GM18507 (cell line): ENCODE results near the gene CYFIP1.

Source experiments
- DNase-seq: peaks from one replicate; pipeline ENCODE4 v3.0.0; 2011; ENCODE audit warnings: low read depth; ENCODE audit not compliant: insufficient read length; ENCODE audit errors: extremely low spot score
- FAIRE-seq: peaks from 2 replicates; lab custom pipeline; 2011; peaks lifted over from hg19 to GRCh38; lab: Jason Lieb, UNC

CYFIP1 gene

DNA sequence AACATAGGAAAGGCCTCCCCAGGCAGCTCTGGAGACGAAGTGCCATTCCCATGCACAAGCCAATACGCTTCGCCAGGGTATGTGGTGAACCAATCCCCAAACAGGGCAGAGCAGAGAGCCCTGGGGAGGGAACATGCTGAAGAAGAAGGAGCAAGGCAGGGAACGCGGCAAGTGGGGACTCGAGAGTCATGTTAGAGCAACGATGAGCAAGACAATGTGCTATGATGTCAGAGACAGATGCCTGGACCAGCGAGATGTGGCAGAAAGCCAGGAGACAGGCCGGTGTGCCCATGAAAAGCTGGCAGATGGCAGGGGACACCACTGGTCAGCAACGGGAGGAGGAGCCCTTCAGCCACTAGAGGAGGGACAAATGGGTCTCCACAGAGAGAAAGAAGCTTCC, 102.1 kb downstream of the CYFIP1 start:
- DNase-seq (no peak), FAIRE-seq (no peak)

DNA sequence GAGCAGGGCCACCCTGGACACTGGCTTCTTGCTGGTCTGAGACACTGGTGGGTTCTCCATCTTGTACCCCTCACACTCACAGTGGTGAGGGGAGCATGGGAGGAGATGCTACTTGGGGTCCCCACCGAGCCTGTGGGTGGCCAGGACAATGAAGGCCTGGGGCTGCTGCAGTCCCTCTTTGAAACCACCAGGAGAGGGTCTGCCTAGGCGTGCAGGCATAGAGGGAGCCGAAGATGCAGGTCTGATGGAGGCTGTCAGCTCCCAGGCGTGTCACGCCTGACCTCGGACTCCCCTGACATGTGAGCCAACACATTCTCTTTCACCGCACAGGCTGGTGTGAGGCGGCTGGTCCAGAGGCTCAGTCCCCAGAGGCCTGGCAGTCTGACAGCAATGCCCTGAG, 102.6 kb downstream of the CYFIP1 start:
- DNase-seq, result no peak
- FAIRE-seq, result no peak

DNA sequence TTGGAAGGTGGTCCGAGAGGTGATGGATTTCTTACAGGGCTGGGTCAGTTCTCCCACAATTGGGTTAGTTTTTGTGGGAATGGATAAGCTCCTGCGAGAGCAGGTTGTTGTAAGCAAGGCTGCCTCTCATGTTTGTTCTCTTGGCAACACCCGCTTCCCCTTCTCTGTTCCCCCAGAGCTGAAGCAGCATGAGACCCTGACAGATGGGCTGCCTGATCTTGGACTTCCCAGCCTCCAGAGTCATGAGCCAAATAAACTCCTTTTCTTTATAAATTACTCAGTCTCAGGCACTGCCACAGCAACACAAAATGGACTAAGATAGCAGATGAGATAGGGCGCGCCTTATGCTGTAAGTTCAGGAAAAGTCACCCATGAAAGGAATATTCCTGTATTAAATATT, 103.1 kb downstream of the CYFIP1 start:
- no peak for DNase-seq
- FAIRE-seq, result no peak

DNA sequence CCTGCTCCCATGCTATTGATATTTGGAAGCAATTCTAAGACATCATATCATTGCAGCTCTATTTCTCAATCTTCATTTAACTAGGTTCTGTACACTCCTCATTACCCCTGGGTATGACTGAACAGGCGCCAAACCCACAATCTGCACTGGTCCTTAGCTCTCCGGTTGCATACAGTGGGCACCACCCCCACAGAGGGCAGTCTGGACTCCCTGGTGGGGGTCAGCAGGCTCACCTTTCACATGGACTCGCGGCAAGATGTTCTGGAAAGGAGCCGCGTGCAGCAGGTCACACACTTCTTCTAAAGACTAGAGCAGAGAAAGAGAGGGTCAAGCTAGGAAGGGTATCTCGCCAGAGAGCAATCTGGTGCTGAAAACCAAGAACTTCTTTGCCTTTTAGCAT, 105.2 kb downstream of the CYFIP1 start:
- no peak for FAIRE-seq
- DNase-seq, result no peak

DNA sequence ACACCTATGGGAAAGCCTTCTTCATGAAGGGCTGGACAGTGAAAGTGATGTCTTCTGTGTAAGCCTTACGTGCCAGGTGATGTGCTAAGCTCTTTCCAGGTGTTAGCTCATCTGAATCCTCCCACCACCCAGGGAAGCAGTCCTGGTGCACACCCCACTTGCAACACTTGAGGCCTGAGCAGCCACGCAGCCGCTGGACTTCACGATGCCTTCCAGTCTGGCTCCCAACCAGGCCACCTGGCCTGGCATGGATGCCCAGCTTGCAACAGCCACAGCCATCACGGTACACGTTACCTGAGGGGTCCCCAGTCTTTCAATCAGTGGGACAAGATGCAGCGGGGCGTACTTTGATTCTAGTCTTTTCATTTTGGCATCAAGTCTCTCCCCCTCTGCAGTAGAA, 105.9 kb downstream of the CYFIP1 start:
- FAIRE-seq (no peak), DNase-seq (no peak)

DNA sequence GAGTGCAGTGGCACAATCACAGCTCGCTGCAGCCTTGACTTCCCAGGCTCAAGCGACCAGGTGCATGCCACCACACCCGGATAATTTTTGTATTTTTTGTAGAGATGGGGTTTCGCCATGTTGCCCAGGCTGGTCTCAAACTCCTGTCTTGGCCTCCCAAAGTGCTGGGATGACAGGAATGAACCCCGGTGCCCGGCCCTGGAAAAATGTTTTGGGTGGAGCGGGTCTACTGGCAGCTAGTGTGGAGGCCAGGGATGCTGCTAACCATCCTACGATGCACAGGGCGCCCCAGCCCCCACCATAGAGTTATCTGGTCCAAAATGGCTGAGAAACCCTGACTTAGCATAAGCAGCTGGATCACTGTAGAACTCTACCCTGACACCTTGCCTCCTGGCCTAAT, 106.3 kb downstream of the CYFIP1 start:
- no peak for FAIRE-seq
- DNase-seq, result no peak

DNA sequence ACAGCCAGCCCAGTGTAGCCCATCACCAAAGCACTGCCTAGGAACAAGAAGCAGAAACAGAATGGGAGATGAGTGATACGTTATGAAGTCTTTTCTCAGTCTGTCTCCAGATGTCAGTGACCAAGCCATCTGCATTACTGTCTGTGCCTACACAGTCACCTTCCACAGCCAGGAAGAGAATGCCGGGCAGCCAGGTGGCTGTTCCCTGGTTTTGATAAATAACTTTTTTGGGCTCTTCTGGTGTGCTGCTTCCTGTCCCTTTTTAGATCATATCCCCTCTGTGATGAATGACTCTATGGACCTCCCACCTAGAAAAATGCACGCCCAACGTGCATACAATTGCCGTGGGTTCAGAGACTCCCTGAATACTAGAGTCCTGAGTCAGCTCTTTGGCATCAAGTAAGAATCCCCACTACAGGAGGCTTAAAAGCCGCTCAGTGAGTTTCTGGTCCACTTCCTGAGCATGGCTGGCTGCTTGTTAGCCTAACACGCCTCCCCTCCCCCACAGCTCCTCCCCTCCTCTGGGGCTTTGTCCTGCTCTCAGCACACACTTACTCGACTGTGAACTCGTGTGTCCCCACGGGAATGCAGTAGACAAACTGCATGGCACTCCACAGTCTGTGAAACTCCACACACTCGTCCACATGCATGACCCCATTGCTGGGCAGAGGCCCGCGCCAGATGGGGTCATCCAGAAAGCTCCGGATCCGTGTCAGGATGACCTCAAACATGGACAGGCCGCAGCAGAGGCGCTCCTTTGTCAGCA, 107.0 kb downstream of the CYFIP1 start:
- DNase-seq (no peak), FAIRE-seq (no peak)

DNA sequence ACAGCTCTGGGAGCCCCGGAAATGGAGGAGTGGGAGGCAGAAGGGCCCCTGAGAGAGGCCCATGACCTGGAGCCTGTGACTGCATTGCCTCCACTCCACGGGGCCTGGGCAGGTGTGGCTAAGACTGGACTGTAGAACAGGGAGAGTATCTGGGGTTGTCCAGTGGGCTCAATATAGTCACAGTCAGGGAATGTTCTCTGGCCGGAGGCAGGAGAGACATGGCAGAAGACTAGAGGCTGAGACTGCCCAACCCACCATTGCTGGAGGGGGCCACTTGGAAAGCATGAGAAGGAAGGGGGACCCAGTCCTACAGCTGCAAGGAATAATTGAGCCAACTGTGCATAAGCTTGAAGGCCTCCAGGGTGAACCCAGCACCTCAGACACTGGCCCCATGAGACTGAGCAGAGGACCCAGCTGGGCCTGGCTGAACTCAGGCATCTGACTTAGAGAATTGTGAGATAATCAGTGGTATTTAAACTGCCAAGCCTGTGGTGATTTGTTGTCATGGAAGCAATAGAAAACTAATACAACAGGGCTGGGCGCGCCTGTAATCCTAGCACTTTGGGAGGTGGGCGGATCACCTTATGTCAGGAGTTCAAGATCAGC, 108.6 kb downstream of the CYFIP1 start:
- FAIRE-seq (no peak), DNase-seq (no peak)

DNA sequence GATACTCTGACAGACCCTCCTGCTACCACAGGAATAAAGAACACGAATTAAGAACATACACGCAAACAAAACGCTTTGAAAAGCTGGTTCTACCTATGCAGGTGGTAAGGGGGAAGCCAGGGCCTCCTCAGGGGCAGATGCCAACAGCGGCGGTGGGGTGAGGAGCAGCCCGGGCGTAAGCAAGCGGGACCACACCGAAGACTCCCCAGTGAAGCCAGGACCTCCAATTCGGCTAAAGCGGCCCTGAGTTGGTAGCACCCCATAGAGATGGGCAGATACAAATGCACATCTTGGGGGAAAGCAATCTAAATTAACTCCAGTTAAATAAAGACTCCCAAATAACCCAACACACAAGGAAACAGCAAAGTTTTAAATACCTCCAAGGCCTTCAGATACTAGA, 109.3 kb downstream of the CYFIP1 start:
- DNase-seq (no peak), FAIRE-seq (no peak)

DNA sequence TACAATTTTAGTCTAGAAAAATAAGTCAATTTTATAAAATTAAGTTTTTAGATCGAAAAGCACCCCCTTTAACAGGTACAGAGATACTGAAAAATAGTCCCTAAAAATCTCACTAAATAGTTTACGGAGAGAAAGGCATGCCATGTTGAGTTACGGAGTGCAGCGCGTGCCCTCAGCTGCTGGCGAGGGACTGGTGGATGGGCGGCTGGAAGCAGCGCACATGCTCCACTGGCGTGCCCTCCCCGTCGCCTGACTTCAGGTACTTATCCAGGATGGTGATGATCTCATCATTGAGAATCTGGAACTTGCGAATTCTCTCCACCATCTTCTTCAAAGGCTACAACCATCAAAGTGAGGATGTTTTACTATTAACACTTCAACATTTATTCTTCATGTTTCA, 110.3 kb downstream of the CYFIP1 start:
- FAIRE-seq (no peak), DNase-seq (no peak)

DNA sequence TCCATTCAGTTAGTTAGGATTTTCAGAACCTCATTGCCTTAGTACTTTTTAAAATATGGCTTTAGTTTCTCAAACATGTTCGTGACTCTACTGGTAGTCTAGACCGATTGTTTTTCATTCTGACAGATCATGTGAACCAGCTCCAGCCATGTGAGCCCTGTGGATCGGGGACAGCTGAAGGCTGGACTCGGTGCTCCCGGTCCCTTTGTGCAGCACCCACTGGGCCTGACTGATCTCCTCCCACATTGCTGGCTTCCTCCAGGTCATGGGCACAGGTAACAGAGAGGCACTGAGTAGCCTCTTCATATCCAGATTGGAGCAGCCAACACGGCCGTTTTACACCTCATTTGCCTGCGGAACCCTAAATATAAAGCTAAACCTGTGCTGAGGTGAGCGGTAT, 111.2 kb downstream of the CYFIP1 start:
- DNase-seq, result no peak
- no peak for FAIRE-seq

DNA sequence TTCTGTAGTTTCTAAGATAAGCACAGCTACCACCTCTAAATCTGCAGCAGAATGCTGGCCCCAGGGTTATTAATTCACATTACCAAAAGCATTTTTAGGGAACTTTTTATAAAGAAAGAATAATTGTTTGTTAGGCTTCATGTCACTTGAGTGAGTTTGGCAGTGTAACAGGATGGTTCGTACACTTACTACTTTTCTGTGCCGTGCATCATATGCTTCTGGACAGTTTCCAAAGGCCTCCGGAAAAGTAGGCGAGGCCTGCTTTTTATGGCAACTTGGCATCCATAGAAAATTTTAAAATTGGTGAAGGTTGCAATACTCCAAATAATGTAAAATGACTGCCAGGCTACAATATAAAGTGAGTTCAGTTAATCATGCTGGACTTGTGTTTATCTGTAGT, 111.7 kb downstream of the CYFIP1 start:
- DNase-seq, result no peak
- no peak for FAIRE-seq

DNA sequence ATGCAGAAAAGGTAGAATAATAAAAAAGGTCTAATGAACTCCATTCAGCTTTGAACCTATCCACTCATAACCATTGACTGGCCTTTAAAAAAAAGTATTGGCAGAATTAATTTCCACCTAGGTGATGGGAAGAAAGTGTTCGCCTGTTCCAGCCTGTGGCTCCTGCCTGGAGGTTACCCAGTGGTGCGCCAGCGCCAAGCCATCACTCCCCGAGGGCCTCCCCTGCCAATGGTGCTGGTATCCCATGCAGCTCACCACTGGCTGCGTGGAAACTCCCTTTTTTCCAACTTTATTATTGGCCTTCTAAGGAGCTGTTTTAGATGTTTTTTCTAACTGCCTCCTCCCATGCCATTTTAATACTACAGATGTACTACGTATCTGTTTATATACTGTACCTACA, 112.3 kb downstream of the CYFIP1 start:
- FAIRE-seq, result no peak

DNA sequence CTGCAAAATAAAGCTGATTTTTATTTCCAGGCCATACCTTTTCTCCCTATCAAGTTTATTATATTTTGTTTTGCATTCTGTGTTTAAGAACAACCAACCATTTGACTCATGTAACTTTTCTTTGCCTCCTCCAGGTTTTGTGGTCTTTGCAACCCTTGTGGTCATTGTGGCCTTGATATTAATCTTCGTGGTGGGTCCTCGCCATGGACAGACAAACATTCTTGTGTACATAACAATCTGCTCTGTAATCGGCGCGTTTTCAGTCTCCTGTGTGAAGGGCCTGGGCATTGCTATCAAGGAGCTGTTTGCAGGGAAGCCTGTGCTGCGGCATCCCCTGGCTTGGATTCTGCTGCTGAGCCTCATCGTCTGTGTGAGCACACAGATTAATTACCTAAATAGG, 114.1 kb downstream of the CYFIP1 start:
- no peak for DNase-seq
- no peak for FAIRE-seq

More for the DNA sequence above, 112.3 kb downstream of the CYFIP1 start:
- no peak for DNase-seq

DNA sequence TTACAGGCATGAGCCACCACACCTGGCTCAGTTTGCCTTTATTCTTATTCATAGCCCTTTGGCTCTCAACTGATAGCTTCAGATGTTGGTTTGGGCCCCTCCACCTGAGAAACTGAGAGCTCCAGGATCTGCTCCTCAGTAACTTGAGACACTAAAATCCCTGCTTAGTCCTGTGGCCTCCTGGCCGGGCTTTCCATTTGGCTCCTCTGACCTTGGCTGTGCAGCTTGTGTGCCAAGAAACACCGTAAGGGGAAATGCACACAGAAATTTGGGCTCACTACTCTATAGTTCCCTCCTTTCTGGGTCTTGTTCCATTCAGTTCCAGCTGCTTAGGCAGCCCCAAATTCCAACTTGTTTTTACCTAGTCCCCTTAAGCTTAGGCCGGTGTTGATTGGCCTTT, 116.8 kb downstream of the CYFIP1 start:
- DNase-seq (no peak), FAIRE-seq (no peak)

DNA sequence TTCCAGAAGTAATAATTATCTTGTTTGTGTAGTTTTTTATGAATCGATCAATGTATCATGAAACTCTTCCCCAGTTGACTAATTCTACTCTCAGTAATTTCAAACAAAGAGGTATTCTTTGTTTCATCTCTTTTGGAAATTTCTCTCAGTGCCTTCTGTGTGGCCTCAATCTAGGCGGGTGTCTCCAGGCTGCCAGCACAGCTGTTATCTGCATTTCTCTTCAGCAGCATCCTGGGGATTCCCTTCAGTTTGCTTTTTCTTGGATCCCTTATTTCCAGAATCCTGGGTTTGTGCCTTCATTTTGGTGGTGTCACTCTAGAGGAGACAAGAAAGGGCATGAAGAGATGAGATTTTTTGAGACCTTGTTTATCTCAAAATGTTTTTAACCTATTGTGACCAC, 119.0 kb downstream of the CYFIP1 start:
- FAIRE-seq (no peak), DNase-seq (no peak)

DNA sequence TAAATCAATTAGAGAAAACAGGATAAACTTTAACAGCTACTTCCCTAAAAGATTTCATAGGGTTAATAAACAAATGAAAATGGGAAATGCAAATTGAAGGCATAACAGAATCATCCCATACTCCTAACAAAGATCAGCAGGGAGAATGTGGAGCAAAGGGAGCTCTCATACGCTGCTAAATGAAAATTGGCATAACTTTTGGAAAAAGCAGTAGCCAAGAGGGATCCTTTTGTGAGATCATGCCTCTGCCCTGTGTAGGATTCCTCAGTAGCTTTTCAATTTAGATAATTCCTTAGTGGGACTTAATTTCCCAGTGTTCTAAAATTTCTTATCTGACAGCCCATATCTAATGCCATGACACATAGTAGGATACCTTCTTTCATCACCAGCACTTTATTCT, 123.5 kb downstream of the CYFIP1 start:
- FAIRE-seq, result no peak
- no peak for DNase-seq

DNA sequence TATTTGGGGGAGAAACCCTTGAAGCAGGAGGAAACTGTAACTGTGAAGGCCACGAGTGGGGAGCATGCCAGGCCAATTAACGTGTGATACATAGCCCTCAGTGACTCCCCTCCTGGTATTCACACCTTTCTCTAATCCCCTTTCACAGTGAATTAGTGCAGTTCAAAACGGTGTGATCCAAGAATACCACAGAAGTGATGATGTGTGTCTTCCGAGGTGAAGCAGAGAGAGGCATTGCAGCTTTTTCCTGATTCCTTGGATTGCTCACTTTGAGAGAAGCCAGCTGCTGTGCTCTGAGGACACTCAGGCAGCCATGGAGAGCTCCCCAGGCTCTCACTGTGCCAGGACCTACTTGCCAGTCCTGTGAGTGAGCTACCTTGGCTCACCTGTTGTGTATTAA, 124.4 kb downstream of the CYFIP1 start:
- DNase-seq, result no peak
- no peak for FAIRE-seq

DNA sequence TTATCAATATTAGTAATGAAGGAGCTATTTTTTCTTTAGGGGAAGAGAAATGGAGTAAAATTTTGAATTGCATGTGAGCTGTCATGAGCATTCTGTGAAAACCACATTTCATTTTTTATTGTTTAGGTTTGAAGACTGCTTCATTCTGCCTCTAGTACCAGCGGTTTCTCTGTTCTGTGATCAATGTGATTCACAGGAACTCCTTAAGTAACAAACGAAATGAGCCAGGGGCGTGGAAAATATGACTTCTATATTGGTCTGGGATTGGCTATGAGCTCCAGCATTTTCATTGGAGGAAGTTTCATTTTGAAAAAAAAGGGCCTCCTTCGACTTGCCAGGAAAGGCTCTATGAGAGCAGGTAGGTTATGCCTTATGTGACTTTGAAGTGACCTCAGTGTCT, 128.7 kb downstream of the CYFIP1 start:
- DNase-seq, result no peak
- FAIRE-seq, result no peak

DNA sequence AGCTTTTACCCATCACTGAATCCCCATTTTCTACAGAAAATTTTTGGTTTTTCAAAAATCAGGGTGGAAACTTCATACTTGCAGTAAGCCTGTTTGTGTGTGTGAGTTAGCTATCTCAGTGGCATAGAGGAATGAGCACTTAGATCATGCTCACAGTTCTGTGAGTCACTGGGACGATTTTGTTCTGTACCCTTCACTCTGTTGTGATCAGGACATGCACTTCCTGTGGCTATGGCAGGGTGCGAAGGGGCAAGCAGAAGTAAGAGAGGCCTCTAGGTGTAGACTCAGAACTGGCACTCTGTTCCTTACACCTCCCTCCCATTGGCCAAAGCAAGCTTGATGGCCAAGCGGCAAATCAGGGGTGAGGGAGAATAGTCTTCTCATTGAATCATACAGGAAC, 130.1 kb downstream of the CYFIP1 start:
- no peak for FAIRE-seq
- no peak for DNase-seq

DNA sequence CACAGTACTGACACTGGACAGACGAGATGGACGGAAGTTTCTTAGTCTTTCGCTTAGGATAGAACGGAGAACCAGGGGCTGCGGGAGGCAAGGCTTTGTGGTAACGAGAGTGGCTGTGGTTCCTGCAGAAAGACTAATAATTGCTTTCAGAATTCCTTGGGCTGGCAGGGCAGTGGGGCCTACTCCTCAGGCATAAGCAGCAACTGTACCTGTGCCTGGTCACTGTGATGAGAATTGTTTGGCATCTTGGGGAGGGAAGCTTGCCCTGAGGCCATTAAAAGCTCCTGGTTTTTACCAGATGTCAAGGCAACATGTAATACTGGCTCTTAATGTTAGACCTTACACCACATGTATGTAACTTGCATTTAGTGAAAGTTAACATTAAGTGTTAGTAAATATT, 134.1 kb downstream of the CYFIP1 start:
- no peak for DNase-seq
- no peak for FAIRE-seq
